AG04450 (cell line): ENCODE measurements around the gene GUF1. TPM values are rescaled to one million over a fixed set of nuclear protein-coding genes. Genes with fewer than 3 reads are reported as not detected.

Experiments
- CTCF ChIA-PET: fragments of 300-600, 350-600 bp; formaldehyde crosslinking; extraction: SDS; loops from one replicate; lab custom pipeline; 2022; ENCODE audit warnings: antibody characterized with exemption, inconsistent platforms; lab: Charles Lee
- POLR2A ChIA-PET: fragments of 350-600 bp; formaldehyde crosslinking; extraction: SDS; loops from one replicate; lab custom pipeline; 2021; ENCODE audit warnings: antibody characterized with exemption, inconsistent platforms; lab: Yijun Ruan, JAX
- DNase-seq: peaks from one replicate; pipeline ENCODE4 v3.0.0-alpha.2; 2011; ENCODE audit warnings: low read depth, low spot score
- H3K27ac ChIP-seq: one replicate; pipeline ENCODE4 v1.5.1; 2012; ENCODE audit warnings: low read depth, low read length, control low read depth
- H3K27me3 ChIP-seq: one replicate; pipeline ENCODE4 v1.6.0; 2012; ENCODE audit warnings: low read length; ENCODE audit not compliant: control insufficient read depth, insufficient read depth
- H3K4me3 ChIP-seq: 2 replicates; pipeline ENCODE4 v1.5.1; 2011; ENCODE audit warnings: mild to moderate bottlenecking, low read depth, low read length, control low read depth
- H3K9me3 ChIP-seq: 2 replicates; pipeline ENCODE4 v1.5.1; 2012; ENCODE audit warnings: low read length; ENCODE audit not compliant: control insufficient read depth, insufficient read depth
- CTCF ChIP-seq: IDR thresholded peaks from 2 replicates; pipeline ENCODE4 v1.5.1; 2011; ENCODE audit warnings: low read depth, low read length, control low read depth, inconsistent platforms
- polyA plus RNA-seq: library from polyadenylated mRNA; depleted of rRNA; stranded (reverse); fragments of >200 nt; gene quantifications from 2 replicates; pipeline ENCODE4 v1.2.3, GENCODE V29; 2011

The GUF1 gene
- polyA plus RNA-seq, 1 experiment = 23.1 TPM

GRCh38 chr4:44638091-44638490, 40.1 kb upstream of the GUF1 start:
- no peak for TF ChIP-seq CTCF
- DNase-seq = no peak
- CTCF ChIA-PET = no interaction called here
- no peak overlapping the region for H3K27ac ChIP-seq
- no peaks in the 10 kb centered on the region for H3K27me3 ChIP-seq
- POLR2A ChIA-PET = no interaction called here
- no peaks in the 10 kb centered on the region for H3K9me3 ChIP-seq
- H3K4me3 ChIP-seq = no peak overlapping the region

- ChIA-PET POLR2A (no interaction called here), CTCF (no interaction called here)
- TF ChIP-seq CTCF = no peak
Observed at GRCh38 chr4:44646151-44646550, 32.1 kb upstream of the GUF1 start.

GRCh38 chr4:44651425-44651824, 26.8 kb upstream of the GUF1 start, which contains the start of gene YIPF7:
Gene YIPF7 (minus strand): TSS chr4:44651625. CDS start chr4:44650100, 1,525 bp downstream.
- no peaks in the 10 kb centered on the region for H3K27me3 ChIP-seq
- H3K9me3 ChIP-seq = no peaks in the 10 kb centered on the region
- DNase-seq = no peak
- ChIA-PET POLR2A (no interaction called here), CTCF (no interaction called here)
- H3K4me3 ChIP-seq = no peak within 1 kb of the TSS
- TF ChIP-seq CTCF = no peak
- H3K27ac ChIP-seq = no peak within 1 kb of the TSS

More at GRCh38 chr4:44646151-44646550, 32.1 kb upstream of the GUF1 start:
- no peaks in the 10 kb centered on the region for H3K9me3 ChIP-seq
- H3K27me3 ChIP-seq = no peaks in the 10 kb centered on the region
- no peak overlapping the region for H3K27ac ChIP-seq
- H3K4me3 ChIP-seq = no peak overlapping the region
- no peak for DNase-seq

GRCh38 chr4:44652002-44652401, 26.2 kb upstream of the GUF1 start:
- Histone ChIP-seq H3K9me3 (no peaks in the 10 kb centered on the region), H3K27me3 (no peaks in the 10 kb centered on the region), H3K4me3 (no peak overlapping the region), H3K27ac (no peak overlapping the region)
- TF ChIP-seq CTCF = no peak
- no peak for DNase-seq
- ChIA-PET POLR2A (no interaction called here), CTCF (no interaction called here)

- Histone ChIP-seq H3K27me3 (no peaks in the 10 kb centered on the region), H3K27ac (no peak overlapping the region), H3K4me3 (no peak overlapping the region), H3K9me3 (no peaks in the 10 kb centered on the region)
- no peak for DNase-seq
- CTCF ChIA-PET = no interaction called here
- POLR2A ChIA-PET = no interaction called here
- TF ChIP-seq CTCF = no peak
Observed at GRCh38 chr4:44660396-44660795, 17.8 kb upstream of the GUF1 start.
